ENCODE measurements around the gene TMEM163. TPM values are rescaled to one million over a fixed set of nuclear protein-coding genes. Genes with fewer than 3 reads are reported as not detected.

The TMEM163 gene
- total RNA-seq, 1 experiment from 2014 or later = 0.12 TPM

- ATAC-seq = no peak
- H3K4me2 ChIP-seq (ENCODE audit: low read length) = no peak overlapping the region
Measured at GRCh38 chr2:134512734-134513464, 205.9 kb downstream of the TMEM163 start.

More at GRCh38 chr2:134512734-134513464, 205.9 kb downstream of the TMEM163 start:
- H3K27me3 ChIP-seq (ENCODE audit: insufficient read depth, low read length) = peaks cover 14% of the 10 kb centered on the region; the same call in 1 of the 2 replicates
- H3K9me3 ChIP-seq (ENCODE audit: control insufficient read depth in 1 of 2, insufficient read depth in 1 of 2, low read depth in 1 of 2, low read length in 2 of 2) = no peaks in the 10 kb centered on the region
- RAD21 ChIA-PET (ENCODE audit: low non-redundant PET in 1 of 2, low total read pairs in 2 of 2, uncharacterized antibody in 2 of 2, unreplicated experiment in 2 of 2) = no interaction called here
- no peaks in the 10 kb centered on the region for H3K36me3 ChIP-seq (ENCODE audit: control insufficient read depth in 1 of 2, insufficient read depth in 2 of 2, low read length in 2 of 2)
- intact Hi-C loops (cut with micrococcal nuclease) = no loop called here
- H3K9me2 ChIP-seq (ENCODE audit: insufficient read depth) = no peaks in the 10 kb centered on the region
- no peak for DNase-seq (ENCODE audit: low read depth, low spot score)
- no peak overlapping the region for H3K27ac ChIP-seq (ENCODE audit: low read depth, low read length)
- TF ChIP-seq, protein P1, sequence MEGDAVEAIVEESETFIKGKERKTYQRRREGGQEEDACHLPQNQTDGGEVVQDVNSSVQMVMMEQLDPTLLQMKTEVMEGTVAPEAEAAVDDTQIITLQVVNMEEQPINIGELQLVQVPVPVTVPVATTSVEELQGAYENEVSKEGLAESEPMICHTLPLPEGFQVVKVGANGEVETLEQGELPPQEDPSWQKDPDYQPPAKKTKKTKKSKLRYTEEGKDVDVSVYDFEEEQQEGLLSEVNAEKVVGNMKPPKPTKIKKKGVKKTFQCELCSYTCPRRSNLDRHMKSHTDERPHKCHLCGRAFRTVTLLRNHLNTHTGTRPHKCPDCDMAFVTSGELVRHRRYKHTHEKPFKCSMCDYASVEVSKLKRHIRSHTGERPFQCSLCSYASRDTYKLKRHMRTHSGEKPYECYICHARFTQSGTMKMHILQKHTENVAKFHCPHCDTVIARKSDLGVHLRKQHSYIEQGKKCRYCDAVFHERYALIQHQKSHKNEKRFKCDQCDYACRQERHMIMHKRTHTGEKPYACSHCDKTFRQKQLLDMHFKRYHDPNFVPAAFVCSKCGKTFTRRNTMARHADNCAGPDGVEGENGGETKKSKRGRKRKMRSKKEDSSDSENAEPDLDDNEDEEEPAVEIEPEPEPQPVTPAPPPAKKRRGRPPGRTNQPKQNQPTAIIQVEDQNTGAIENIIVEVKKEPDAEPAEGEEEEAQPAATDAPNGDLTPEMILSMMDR (IDR thresholded peaks at IDR 0.05 in 2 of 3, conservative IDR thresholded peaks at IDR 0.05 in 1 of 3; ENCODE audit: borderline replicate concordance in 1 of 3, insufficient read depth in 1 of 3, low read depth in 2 of 3, low read length in 2 of 3) = no peak
- TF ChIP-seq, protein P2, sequence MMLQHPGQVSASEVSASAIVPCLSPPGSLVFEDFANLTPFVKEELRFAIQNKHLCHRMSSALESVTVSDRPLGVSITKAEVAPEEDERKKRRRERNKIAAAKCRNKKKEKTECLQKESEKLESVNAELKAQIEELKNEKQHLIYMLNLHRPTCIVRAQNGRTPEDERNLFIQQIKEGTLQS (IDR thresholded peaks at IDR 0.05) = no peak
- TF ChIP-seq TCF7L2 (IDR thresholded peaks at IDR 0.05; ENCODE audit: borderline replicate concordance, extremely low read depth, insufficient read depth, insufficient read length) = no peak
- no peak for TF ChIP-seq RAD21 (IDR thresholded peaks at IDR 0.05; ENCODE audit: low read depth)
- TF ChIP-seq ZNF274 (IDR thresholded peaks at IDR 0.05; ENCODE audit: low read depth, low read length) = no peak
- TF ChIP-seq POLR2A (IDR thresholded peaks at IDR 0.05; ENCODE audit: borderline replicate concordance, extremely low read depth, insufficient read depth, insufficient read length) = no peak
- POLR2A ChIA-PET = no interaction called here
- CTCF ChIA-PET = no interaction called here
- H4K20me1 ChIP-seq (ENCODE audit: insufficient read depth) = no peaks in the 10 kb centered on the region
- H2AFZ ChIP-seq (ENCODE audit: low read depth, low read length, poor library complexity, severe bottlenecking) = no peak overlapping the region
- BruUV-seq (replicated peaks) = no TSS peak
- H3K9ac ChIP-seq (ENCODE audit: low read length) = no peak overlapping the region
- H3K4me3 ChIP-seq (replicated peaks in 1 of 2; ENCODE audit: low read depth in 1 of 2, low read length in 2 of 2) = no peak overlapping the region
- H3K79me2 ChIP-seq (ENCODE audit: insufficient read depth, low read length) = no peaks in the 10 kb centered on the region
- H3K4me1 ChIP-seq (ENCODE audit: control insufficient read depth in 1 of 2, insufficient read depth in 2 of 2, low read length in 2 of 2) = no peaks in the 10 kb centered on the region

Data from HCT116 (cell line).